ENCODE measurements around the gene TBX15.

TBX15 gene

GRCh38 chr1:119000371-119001180 lies 12.4 kb upstream of the TBX15 start:
- H4K20me1 ChIP-seq (ENCODE audit: control insufficient read depth, insufficient read depth, low read depth, low read length), result no peaks in the 10 kb centered on the region
- H3K36me3 ChIP-seq (ENCODE audit: control insufficient read depth, low read length), result no peaks in the 10 kb centered on the region
- TF ChIP-seq CTCF (IDR thresholded peaks at IDR 0.05; ENCODE audit: low read depth, low read length, poor library complexity, severe bottlenecking) (no peak), EZH2phosphoT487 (IDR thresholded peaks at IDR 0.05; ENCODE audit: borderline replicate concordance, low read length) (no peak)
- H3F3A ChIP-seq (ENCODE audit: control insufficient read depth, insufficient read depth), result no peaks in the 10 kb centered on the region
- no peaks in the 10 kb centered on the region for H3K79me2 ChIP-seq (ENCODE audit: control insufficient read depth, low read length)
- H3K9me3 ChIP-seq (ENCODE audit: control insufficient read depth, insufficient read depth, low read length), result no peaks in the 10 kb centered on the region
- H3K27ac ChIP-seq (ENCODE audit: low read depth, low read length), result no peak overlapping the region
- no peaks in the 10 kb centered on the region for H3K4me1 ChIP-seq (ENCODE audit: control insufficient read depth, low read length)
- H3K9me2 ChIP-seq (replicated peaks; ENCODE audit: control insufficient read depth, low read length), result no peaks in the 10 kb centered on the region
- H3K27me3 ChIP-seq (ENCODE audit: control insufficient read depth, low read length), result peaks cover 3% of the 10 kb centered on the region
- no peak overlapping the region for H3K4me2 ChIP-seq (ENCODE audit: low read length)
- H3K4me3 ChIP-seq (ENCODE audit: low read length), result no peak overlapping the region

- TF ChIP-seq CTCF (IDR thresholded peaks at IDR 0.05; ENCODE audit: low read depth, low read length, poor library complexity, severe bottlenecking) (no peak), EZH2phosphoT487 (IDR thresholded peaks at IDR 0.05; ENCODE audit: borderline replicate concordance, low read length) (no peak)
- Histone ChIP-seq H3K9me3 (ENCODE audit: control insufficient read depth, insufficient read depth, low read length) (no peaks in the 10 kb centered on the region), H4K20me1 (ENCODE audit: control insufficient read depth, insufficient read depth, low read depth, low read length) (no peaks in the 10 kb centered on the region), H3K79me2 (ENCODE audit: control insufficient read depth, low read length) (no peaks in the 10 kb centered on the region), H3K4me1 (ENCODE audit: control insufficient read depth, low read length) (no peaks in the 10 kb centered on the region), H3K4me3 (ENCODE audit: low read length) (no peak overlapping the region), H3K27ac (ENCODE audit: low read depth, low read length) (no peak overlapping the region), H3K9me2 (replicated peaks; ENCODE audit: control insufficient read depth, low read length) (no peaks in the 10 kb centered on the region), H3K27me3 (ENCODE audit: control insufficient read depth, low read length) (peaks cover 6% of the 10 kb centered on the region), H3F3A (ENCODE audit: control insufficient read depth, insufficient read depth) (no peaks in the 10 kb centered on the region), H3K4me2 (ENCODE audit: low read length) (no peak overlapping the region), H3K36me3 (ENCODE audit: control insufficient read depth, low read length) (no peaks in the 10 kb centered on the region)
Observed at GRCh38 chr1:118999348-119000071, 11.4 kb upstream of the TBX15 start.

- H3K79me2 ChIP-seq (ENCODE audit: control insufficient read depth, low read length), result no peaks in the 10 kb centered on the region
- no peaks in the 10 kb centered on the region for H4K20me1 ChIP-seq (ENCODE audit: control insufficient read depth, insufficient read depth, low read depth, low read length)
- no peaks in the 10 kb centered on the region for H3K9me3 ChIP-seq (ENCODE audit: control insufficient read depth, insufficient read depth, low read length)
- no peak for TF ChIP-seq CTCF (IDR thresholded peaks at IDR 0.05; ENCODE audit: low read depth, low read length, poor library complexity, severe bottlenecking)
- H3K9me2 ChIP-seq (replicated peaks; ENCODE audit: control insufficient read depth, low read length), result no peaks in the 10 kb centered on the region
- no peaks in the 10 kb centered on the region for H3K36me3 ChIP-seq (ENCODE audit: control insufficient read depth, low read length)
- H3K4me2 ChIP-seq (ENCODE audit: low read length), result no peak overlapping the region
- H3K4me3 ChIP-seq (ENCODE audit: low read length), result no peak overlapping the region
- no peak overlapping the region for H3K27ac ChIP-seq (ENCODE audit: low read depth, low read length)
- peaks cover 6% of the 10 kb centered on the region for H3K27me3 ChIP-seq (ENCODE audit: control insufficient read depth, low read length)
- no peaks in the 10 kb centered on the region for H3F3A ChIP-seq (ENCODE audit: control insufficient read depth, insufficient read depth)
- no peaks in the 10 kb centered on the region for H3K4me1 ChIP-seq (ENCODE audit: control insufficient read depth, low read length)
Observed at GRCh38 chr1:118998171-118998570, 10.0 kb upstream of the TBX15 start.
